MCF 10A (cell line): Measurements from ENCODE around the gene FUBP3. TPM values are rescaled to one million over a fixed set of nuclear protein-coding genes. Genes with fewer than 3 reads are reported as not detected.

Source experiments
- BruUV-seq: library from RNA; stranded (reverse); fragments of 400-500 nt; replicated peaks from 2 replicates; lab custom pipeline; 2021; lab: Mats Ljungman, UMichigan
- CTCF ChIA-PET: fragments of 300-600 bp; sonication (Branson Sonifier 250); formaldehyde crosslinking; extraction: SDS; loops from one replicate; lab custom pipeline; 2021; ENCODE audit warnings: antibody characterized with exemption, inconsistent platforms; lab: Yijun Ruan, JAX
- POLR2A ChIA-PET: fragments of 300-600, 350-650 bp; sonication (Branson Sonifier 250); formaldehyde crosslinking; extraction: SDS; loops from one replicate; lab custom pipeline; 2020; ENCODE audit warnings: antibody characterized with exemption, inconsistent platforms; lab: Yijun Ruan, JAX
- DNase-seq: peaks from one replicate; pipeline ENCODE4 v3.0.0-alpha.2; 2018; ENCODE audit not compliant: unreplicated experiment
- H3K27ac Mint-ChIP-seq: one replicate; pipeline ENCODE4 v1.8.0; 2022; ENCODE audit warnings: mild to moderate bottlenecking, low read depth, mixed read lengths; ENCODE audit not compliant: unreplicated experiment
- H3K27me3 Mint-ChIP-seq: one replicate; pipeline ENCODE4 v1.8.0; 2022; ENCODE audit warnings: mixed read lengths; ENCODE audit not compliant: insufficient read depth, unreplicated experiment
- H3K36me3 Mint-ChIP-seq: one replicate; pipeline ENCODE4 v1.8.0; 2022; ENCODE audit warnings: mild to moderate bottlenecking, moderate library complexity, mixed read lengths; ENCODE audit not compliant: insufficient read depth, unreplicated experiment
- H3K4me1 Mint-ChIP-seq: one replicate; pipeline ENCODE4 v1.8.0; 2022; ENCODE audit warnings: mixed read lengths; ENCODE audit not compliant: insufficient read depth, unreplicated experiment
- H3K4me3 Mint-ChIP-seq: one replicate; pipeline ENCODE4 v1.8.0; 2022; ENCODE audit warnings: mild to moderate bottlenecking, moderate library complexity, mixed read lengths; ENCODE audit not compliant: unreplicated experiment
- H3K9me3 Mint-ChIP-seq: one replicate; pipeline ENCODE4 v1.8.0; 2022; ENCODE audit warnings: mixed read lengths; ENCODE audit not compliant: unreplicated experiment
- intact Hi-C: fragments of 100-400 bp; cut with micrococcal nuclease; formaldehyde crosslinking; loops from 2 replicates; pipeline ENCODE4 v1.14.1; 2022
- total RNA-seq: library from RNA; stranded (reverse); gene quantifications from 2 replicates; pipeline ENCODE4 v1.2.3, GENCODE V29; 2022
- TF ChIP-seq, protein P1 (sequence below): fragments of 200-600 bp; IDR thresholded peaks from one replicate; pipeline ENCODE4 v1.8.0; 2022; ENCODE audit warnings: antibody characterized with exemption, mild to moderate bottlenecking; ENCODE audit not compliant: unreplicated experiment

The FUBP3 gene
- total RNA-seq, 1 experiment from 2014 or later: 58.0 TPM

- TF ChIP-seq, protein P1, sequence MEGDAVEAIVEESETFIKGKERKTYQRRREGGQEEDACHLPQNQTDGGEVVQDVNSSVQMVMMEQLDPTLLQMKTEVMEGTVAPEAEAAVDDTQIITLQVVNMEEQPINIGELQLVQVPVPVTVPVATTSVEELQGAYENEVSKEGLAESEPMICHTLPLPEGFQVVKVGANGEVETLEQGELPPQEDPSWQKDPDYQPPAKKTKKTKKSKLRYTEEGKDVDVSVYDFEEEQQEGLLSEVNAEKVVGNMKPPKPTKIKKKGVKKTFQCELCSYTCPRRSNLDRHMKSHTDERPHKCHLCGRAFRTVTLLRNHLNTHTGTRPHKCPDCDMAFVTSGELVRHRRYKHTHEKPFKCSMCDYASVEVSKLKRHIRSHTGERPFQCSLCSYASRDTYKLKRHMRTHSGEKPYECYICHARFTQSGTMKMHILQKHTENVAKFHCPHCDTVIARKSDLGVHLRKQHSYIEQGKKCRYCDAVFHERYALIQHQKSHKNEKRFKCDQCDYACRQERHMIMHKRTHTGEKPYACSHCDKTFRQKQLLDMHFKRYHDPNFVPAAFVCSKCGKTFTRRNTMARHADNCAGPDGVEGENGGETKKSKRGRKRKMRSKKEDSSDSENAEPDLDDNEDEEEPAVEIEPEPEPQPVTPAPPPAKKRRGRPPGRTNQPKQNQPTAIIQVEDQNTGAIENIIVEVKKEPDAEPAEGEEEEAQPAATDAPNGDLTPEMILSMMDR: no peak
- POLR2A ChIA-PET: interaction anchor here (0.7 kb wide), 1 partner anchor 270 kb away, joined by 3 read pairs; no protein-coding TSS in a partner anchor
- Mint-ChIP-seq H3K27me3 (no peaks in the 10 kb centered on the region), H3K27ac (no peak overlapping the region), H3K4me3 (no peak overlapping the region), H3K36me3 (no peaks in the 10 kb centered on the region), H3K4me1 (no peaks in the 10 kb centered on the region), H3K9me3 (no peaks in the 10 kb centered on the region)
- CTCF ChIA-PET: interaction anchor here (1.2 kb wide), 1 partner anchor 24 kb away, joined by 6 read pairs; no protein-coding TSS in a partner anchor
- intact Hi-C loops: loop anchor here (10.0 kb wide), 2 partner anchors 85 to 115 kb away; no protein-coding TSS in a partner anchor
- peak; percentile 84 for DNase-seq
- BruUV-seq: no TSS peak
Observed at GRCh38 chr9:130570208-130570607, 9.2 kb upstream of the FUBP3 start.

DNA sequence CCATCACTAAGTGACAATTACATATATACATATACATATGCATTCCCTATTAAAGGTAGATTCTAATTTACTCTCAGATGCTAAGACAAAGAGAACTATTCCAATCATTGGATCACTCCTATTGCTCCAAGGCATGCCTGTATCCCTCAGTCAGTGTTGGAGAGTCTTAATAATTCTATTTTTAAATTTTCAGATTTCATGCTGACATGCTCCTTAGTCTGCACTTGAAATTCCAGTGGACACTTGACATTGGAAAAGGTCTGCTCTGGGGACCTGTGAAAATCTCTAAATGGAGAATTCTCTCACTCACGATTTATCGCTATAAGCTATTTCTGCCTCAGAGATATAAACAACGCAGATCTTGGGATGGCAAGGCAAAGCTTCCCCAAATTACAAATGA is 3.9 kb upstream of the FUBP3 start:
- ChIA-PET CTCF (no interaction called here), POLR2A (interaction anchor here (0.7 kb wide), 1 partner anchor 15 kb away, joined by 3 read pairs; no protein-coding TSS in a partner anchor)
- no peak for DNase-seq
- intact Hi-C loops: loop anchor here (10.0 kb wide), 2 partner anchors 91 to 109 kb away; no protein-coding TSS in a partner anchor
- BruUV-seq: no TSS peak
- TF ChIP-seq, protein P1: no peak
- no peak overlapping the region for H3K4me3 Mint-ChIP-seq
- no peak overlapping the region for H3K27ac Mint-ChIP-seq
- H3K4me1 Mint-ChIP-seq: peaks cover 6% of the 10 kb centered on the region
- H3K27me3 Mint-ChIP-seq: no peaks in the 10 kb centered on the region
- no peaks in the 10 kb centered on the region for H3K36me3 Mint-ChIP-seq
- no peaks in the 10 kb centered on the region for H3K9me3 Mint-ChIP-seq

GRCh38 chr9:130576176-130576575 is 3.2 kb upstream of the FUBP3 start:
- BruUV-seq: no TSS peak

More at GRCh38 chr9:130576176-130576575, 3.2 kb upstream of the FUBP3 start:
- ChIA-PET POLR2A (interaction anchor here (0.7 kb wide), 1 partner anchor 16 kb away, joined by 3 read pairs; no protein-coding TSS in a partner anchor), CTCF (no interaction called here)
- Mint-ChIP-seq H3K36me3 (no peaks in the 10 kb centered on the region), H3K4me1 (peaks cover 13% of the 10 kb centered on the region), H3K4me3 (no peak overlapping the region), H3K27me3 (no peaks in the 10 kb centered on the region), H3K27ac (no peak overlapping the region), H3K9me3 (no peaks in the 10 kb centered on the region)
- TF ChIP-seq, protein P1: no peak
- intact Hi-C loops: loop anchor here (10.0 kb wide), 2 partner anchors 91 to 109 kb away; no protein-coding TSS in a partner anchor
- DNase-seq: no peak
